ENCODE measurements around the gene SSNA1.

SSNA1 gene

DNA sequence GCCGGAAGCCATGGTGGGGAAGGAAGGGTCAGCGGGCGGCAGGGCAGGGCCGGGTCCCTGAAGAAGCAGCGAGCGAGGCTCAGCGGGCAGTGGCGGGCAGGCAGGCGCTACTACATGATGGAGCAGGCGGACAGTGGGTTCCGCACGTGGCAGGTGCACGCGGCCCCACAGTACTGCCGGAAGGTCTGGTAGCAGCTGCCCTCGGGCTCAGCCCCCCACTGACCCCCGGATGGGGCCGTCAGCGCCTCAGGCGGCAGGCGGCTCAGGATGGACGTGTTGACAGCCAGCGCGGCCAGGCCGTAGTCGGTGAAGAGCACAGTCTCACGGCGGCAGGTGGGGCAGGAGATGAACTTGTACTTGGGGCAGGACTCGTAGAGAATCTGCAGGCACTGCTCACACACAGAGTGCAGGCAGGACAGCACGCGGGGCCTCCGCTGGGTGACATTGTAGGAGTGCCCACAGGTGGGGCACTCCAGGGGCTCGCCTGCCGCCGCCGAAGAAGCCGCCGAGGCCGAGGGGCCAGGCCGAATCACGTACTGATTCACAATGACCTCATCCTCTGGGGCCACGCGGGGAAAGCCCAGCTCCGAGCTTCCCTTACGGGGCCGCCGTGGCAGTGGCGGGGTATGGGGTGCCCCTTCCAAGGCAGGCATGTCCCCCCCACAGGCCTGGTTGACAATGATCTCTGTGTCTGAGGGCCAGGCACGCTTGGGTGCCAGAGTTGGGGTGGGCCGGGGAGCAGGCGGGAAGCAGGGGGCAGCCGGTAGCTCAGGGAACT is 32.0 kb downstream of the SSNA1 start:
- H3K4me3 ChIP-seq (ENCODE audit: low read depth, low read length): no peak overlapping the region
- no peaks in the 10 kb centered on the region for H3K9me3 ChIP-seq (ENCODE audit: control insufficient read depth, low read length)
- no peaks in the 10 kb centered on the region for H3K27me3 ChIP-seq (ENCODE audit: control insufficient read depth, insufficient read depth, low read length)
- no peaks in the 10 kb centered on the region for H3K79me2 ChIP-seq
- no peak overlapping the region for H3K9ac ChIP-seq
- H3K36me3 ChIP-seq (ENCODE audit: control insufficient read depth, insufficient read depth, low read length): no peaks in the 10 kb centered on the region
- H3K4me2 ChIP-seq (ENCODE audit: low read length): no peak overlapping the region
- H3K27ac ChIP-seq: no peak overlapping the region
- no peak overlapping the region for H2AFZ ChIP-seq
- TF ChIP-seq, protein P1, sequence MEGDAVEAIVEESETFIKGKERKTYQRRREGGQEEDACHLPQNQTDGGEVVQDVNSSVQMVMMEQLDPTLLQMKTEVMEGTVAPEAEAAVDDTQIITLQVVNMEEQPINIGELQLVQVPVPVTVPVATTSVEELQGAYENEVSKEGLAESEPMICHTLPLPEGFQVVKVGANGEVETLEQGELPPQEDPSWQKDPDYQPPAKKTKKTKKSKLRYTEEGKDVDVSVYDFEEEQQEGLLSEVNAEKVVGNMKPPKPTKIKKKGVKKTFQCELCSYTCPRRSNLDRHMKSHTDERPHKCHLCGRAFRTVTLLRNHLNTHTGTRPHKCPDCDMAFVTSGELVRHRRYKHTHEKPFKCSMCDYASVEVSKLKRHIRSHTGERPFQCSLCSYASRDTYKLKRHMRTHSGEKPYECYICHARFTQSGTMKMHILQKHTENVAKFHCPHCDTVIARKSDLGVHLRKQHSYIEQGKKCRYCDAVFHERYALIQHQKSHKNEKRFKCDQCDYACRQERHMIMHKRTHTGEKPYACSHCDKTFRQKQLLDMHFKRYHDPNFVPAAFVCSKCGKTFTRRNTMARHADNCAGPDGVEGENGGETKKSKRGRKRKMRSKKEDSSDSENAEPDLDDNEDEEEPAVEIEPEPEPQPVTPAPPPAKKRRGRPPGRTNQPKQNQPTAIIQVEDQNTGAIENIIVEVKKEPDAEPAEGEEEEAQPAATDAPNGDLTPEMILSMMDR (IDR thresholded peaks at IDR 0.05): no peak
- H3K4me1 ChIP-seq: no peaks in the 10 kb centered on the region

DNA sequence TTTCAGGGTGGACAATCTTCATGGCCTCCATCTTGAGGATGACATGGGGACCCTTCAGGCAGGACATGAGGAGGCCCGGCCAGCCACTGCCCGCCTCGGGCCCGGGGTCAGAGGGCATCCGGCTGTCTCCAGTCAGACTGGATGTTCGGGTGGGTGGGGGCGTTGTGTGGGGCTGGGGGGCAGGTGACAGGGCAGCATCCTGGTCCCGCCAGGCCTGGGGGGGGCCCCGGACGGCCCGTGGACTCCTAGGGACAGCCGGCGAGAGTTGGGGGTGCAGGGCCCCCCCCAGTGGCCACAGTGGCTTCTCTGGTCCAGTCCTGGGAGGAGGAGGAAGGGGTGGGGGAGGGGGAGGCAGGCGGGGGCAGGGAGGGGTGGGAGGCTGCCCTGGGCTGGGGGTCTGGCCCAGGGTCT is 32.6 kb downstream of the SSNA1 start:
- H3K27me3 ChIP-seq (ENCODE audit: control insufficient read depth, insufficient read depth, low read length): no peaks in the 10 kb centered on the region
- H3K27ac ChIP-seq: no peak overlapping the region
- no peak overlapping the region for H3K4me2 ChIP-seq (ENCODE audit: low read length)
- H3K9me3 ChIP-seq (ENCODE audit: control insufficient read depth, low read length): no peaks in the 10 kb centered on the region
- H3K4me3 ChIP-seq (ENCODE audit: low read depth, low read length): no peak overlapping the region
- H3K36me3 ChIP-seq (ENCODE audit: control insufficient read depth, insufficient read depth, low read length): no peaks in the 10 kb centered on the region
- no peaks in the 10 kb centered on the region for H3K79me2 ChIP-seq
- no peak overlapping the region for H3K9ac ChIP-seq
- H2AFZ ChIP-seq: no peak overlapping the region
- no peaks in the 10 kb centered on the region for H3K4me1 ChIP-seq
- TF ChIP-seq, protein P1 (IDR thresholded peaks at IDR 0.05): no peak

DNA sequence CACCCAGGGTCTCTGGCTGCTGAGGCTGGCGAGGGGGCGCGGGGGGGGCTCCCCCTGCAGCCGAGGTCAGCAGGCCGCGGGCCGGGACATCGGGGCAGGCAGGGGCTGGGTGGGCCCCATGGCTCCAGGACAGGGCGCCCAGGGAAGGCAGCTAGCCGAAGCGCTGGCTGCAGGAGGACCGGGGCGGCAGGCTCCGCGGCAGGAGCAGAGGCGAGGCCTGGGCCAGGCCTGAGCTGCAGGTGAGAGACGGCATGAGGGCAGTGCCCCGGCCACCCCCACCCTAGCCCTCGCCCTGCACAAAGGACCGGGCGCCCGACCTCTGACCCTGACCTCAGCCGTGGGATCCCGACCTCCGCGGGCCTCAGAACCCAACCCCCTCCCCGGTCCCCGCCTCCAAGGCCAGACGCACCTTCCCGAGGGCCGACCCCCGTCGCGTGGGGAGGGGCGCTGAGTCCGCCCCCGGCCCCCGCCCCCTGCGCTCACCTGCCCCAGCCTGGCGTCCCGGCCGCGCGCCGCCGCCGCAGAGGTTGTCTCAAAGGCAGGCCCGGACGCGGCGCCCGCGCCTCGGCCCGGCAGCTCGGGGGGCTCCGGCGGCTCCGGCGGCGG is 33.1 kb downstream of the SSNA1 start:
- no peaks in the 10 kb centered on the region for H3K79me2 ChIP-seq
- H3K27me3 ChIP-seq (ENCODE audit: control insufficient read depth, insufficient read depth, low read length): no peaks in the 10 kb centered on the region
- no peak overlapping the region for H3K9ac ChIP-seq
- no peaks in the 10 kb centered on the region for H3K36me3 ChIP-seq (ENCODE audit: control insufficient read depth, insufficient read depth, low read length)
- peak overlapping the region; percentile 72 for H3K4me2 ChIP-seq (ENCODE audit: low read length)
- H3K9me3 ChIP-seq (ENCODE audit: control insufficient read depth, low read length): no peaks in the 10 kb centered on the region
- no peak overlapping the region for H2AFZ ChIP-seq
- H3K27ac ChIP-seq: no peak overlapping the region
- TF ChIP-seq, protein P1 (IDR thresholded peaks at IDR 0.05): no peak
- peaks cover 2% of the 10 kb centered on the region for H3K4me1 ChIP-seq
- peak overlapping the region; percentile 44 for H3K4me3 ChIP-seq (ENCODE audit: low read depth, low read length)

DNA sequence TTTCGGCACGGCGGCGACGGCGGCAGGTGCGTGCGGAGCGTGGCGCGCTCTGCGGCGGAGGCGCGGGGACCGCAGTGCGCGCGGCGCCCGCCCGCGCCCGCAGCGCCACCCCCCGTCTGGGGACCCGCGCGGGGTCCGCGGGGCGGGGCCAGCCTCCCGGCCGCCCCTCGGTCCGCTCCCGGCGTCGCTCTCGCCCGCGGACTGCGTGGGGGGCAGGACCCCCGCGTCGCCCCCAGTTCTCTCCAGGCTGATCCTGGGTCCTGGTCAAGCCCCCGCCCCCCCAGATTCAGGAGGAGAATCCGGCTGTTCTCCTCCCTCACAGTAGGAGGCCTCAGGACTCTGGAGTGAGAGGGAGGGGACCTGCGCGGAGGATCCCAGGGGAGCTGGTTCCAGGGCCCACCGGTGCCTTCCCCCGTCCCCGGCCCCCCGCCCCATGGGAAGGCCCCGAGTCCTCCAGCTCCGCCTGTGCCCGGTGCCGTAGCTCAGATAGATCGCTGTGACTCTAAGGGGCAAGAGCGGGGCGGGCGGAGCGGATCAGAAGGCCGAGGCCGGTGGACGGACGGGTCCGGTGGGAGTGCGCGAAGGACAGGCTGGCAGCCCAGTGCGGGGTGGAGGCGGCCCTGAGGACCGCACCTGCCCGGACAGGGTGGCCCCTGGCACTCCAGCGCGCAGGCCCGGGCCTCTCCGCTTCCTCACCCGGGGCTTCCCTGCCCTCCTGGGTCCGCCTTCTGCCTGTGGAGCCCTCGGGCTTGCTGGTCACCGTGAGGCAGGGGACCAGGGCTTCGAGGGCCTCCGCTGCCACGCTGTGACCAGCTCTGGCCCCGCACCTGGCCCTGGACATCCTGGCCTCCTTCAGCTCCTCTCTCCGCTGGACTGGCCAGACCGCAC is 34.0 kb downstream of the SSNA1 start, which contains the start of gene RNF208:
RNF208 (minus strand) TSS at position 51 of the 888 bp plus-strand sequence. CDS start 1,028 bp downstream, outside the sequence.
- Histone ChIP-seq H3K27me3 (ENCODE audit: control insufficient read depth, insufficient read depth, low read length) (no peaks in the 10 kb centered on the region), H3K4me3 (ENCODE audit: low read depth, low read length) (peak within 1 kb of the TSS; percentile 97), H3K36me3 (ENCODE audit: control insufficient read depth, insufficient read depth, low read length) (no peaks in the 10 kb centered on the region), H3K4me1 (peaks cover 5% of the 10 kb centered on the region), H3K27ac (peak within 1 kb of the TSS; percentile 88), H2AFZ (peak within 1 kb of the TSS; percentile 73), H3K4me2 (ENCODE audit: low read length) (peak within 1 kb of the TSS; percentile 75), H3K9me3 (ENCODE audit: control insufficient read depth, low read length) (no peaks in the 10 kb centered on the region), H3K79me2 (no peaks in the 10 kb centered on the region), H3K9ac (peak within 1 kb of the TSS; percentile 46)
- TF ChIP-seq, protein P1 (IDR thresholded peaks at IDR 0.05): no peak
